ENCODE measurements around the gene SMARCAL1. TPM values are rescaled to one million over a fixed set of nuclear protein-coding genes. Genes with fewer than 3 reads are reported as not detected.

Gene SMARCAL1
- total and polyA plus RNA-seq, 9 of the 15 experiments (the other 6 are each of a cell fraction or from before 2014, with no cell fraction given), result 8.2 to 27.9 (median 12.4) TPM

- TF ChIP-seq, protein P1, sequence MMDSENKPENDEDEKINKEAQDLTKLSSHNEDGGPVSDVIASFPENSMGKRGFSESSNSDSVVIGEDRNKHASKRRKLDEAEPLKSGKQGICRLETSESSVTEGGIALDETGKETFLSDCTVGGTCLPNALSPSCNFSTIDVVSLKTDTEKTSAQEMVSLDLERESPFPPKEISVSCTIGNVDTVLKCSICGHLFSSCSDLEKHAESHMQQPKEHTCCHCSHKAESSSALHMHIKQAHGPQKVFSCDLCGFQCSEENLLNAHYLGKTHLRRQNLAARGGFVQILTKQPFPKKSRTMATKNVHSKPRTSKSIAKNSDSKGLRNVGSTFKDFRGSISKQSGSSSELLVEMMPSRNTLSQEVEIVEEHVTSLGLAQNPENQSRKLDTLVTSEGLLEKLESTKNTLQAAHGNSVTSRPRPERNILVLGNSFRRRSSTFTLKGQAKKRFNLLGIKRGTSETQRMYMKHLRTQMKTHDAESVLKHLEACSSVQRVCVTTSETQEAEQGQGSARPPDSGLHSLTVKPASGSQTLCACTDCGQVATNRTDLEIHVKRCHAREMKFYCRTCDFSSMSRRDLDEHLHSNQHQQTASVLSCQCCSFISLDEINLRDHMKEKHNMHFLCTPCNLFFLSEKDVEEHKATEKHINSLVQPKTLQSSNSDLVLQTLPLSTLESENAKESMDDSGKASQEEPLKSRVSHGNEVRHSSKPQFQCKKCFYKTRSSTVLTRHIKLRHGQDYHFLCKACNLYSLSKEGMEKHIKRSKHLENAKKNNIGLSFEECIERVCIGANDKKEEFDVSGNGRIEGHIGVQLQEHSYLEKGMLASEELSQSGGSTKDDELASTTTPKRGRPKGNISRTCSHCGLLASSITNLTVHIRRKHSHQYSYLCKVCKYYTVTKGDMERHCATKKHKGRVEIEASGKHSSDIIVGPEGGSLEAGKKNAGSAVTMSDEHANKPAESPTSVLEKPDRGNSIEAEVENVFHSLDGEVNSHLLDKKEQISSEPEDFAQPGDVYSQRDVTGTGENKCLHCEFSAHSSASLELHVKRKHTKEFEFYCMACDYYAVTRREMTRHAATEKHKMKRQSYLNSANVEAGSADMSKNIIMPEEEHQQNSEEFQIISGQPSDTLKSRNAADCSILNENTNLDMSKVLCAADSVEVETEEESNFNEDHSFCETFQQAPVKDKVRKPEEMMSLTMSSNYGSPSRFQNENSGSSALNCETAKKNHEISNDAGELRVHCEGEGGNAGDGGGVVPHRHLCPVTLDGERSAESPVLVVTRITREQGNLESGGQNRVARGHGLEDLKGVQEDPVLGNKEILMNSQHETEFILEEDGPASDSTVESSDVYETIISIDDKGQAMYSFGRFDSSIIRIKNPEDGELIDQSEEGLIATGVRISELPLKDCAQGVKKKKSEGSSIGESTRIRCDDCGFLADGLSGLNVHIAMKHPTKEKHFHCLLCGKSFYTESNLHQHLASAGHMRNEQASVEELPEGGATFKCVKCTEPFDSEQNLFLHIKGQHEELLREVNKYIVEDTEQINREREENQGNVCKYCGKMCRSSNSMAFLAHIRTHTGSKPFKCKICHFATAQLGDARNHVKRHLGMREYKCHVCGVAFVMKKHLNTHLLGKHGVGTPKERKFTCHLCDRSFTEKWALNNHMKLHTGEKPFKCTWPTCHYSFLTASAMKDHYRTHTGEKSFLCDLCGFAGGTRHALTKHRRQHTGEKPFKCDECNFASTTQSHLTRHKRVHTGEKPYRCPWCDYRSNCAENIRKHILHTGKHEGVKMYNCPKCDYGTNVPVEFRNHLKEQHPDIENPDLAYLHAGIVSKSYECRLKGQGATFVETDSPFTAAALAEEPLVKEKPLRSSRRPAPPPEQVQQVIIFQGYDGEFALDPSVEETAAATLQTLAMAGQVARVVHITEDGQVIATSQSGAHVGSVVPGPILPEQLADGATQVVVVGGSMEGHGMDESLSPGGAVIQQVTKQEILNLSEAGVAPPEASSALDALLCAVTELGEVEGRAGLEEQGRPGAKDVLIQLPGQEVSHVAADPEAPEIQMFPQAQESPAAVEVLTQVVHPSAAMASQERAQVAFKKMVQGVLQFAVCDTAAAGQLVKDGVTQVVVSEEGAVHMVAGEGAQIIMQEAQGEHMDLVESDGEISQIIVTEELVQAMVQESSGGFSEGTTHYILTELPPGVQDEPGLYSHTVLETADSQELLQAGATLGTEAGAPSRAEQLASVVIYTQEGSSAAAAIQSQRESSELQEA (IDR thresholded peaks at IDR 0.05; ENCODE audit: low read depth), result no peak
- peak; percentile 77 to 91 for TF ChIP-seq MAZ (CRISPR knock-in tag; conservative IDR thresholded peaks at IDR 0.05 in 1 of 2, IDR thresholded peaks at IDR 0.05 in 1 of 2)
- TF ChIP-seq ZNF121 (CRISPR knock-in tag; conservative IDR thresholded peaks at IDR 0.05), result 0 out of 2 replicates have a peak, but pooled peaks have one; percentile 13
- TF ChIP-seq, protein P2, sequence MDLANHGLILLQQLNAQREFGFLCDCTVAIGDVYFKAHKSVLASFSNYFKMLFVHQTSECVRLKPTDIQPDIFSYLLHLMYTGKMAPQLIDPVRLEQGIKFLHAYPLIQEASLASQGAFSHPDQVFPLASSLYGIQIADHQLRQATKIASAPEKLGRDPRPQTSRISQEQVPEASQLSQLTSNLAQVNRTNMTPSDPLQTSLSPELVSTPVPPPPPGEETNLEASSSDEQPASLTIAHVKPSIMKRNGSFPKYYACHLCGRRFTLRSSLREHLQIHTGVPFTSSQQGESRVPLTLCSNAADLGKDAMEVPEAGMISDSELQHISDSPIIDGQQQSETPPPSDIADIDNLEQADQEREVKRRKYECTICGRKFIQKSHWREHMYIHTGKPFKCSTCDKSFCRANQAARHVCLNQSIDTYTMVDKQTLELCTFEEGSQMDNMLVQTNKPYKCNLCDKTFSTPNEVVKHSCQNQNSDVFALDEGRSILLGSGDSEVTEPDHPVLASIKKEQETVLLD (IDR thresholded peaks at IDR 0.05), result 0 out of 2 replicates have a peak, but pooled peaks have one; percentile 60
- TF ChIP-seq KDM2B (CRISPR knock-in tag; IDR thresholded peaks at IDR 0.05), result no peak
- TF ChIP-seq YBX1 (IDR thresholded peaks at IDR 0.05), result no peak
- TF ChIP-seq TBP (optimal IDR thresholded peaks at IDR 0.05; ENCODE audit: low read depth, low read length), result no peak
- no peak for TF ChIP-seq PHF8 (IDR thresholded peaks at IDR 0.05; ENCODE audit: borderline replicate concordance, low read length)
- TF ChIP-seq, protein P3, sequence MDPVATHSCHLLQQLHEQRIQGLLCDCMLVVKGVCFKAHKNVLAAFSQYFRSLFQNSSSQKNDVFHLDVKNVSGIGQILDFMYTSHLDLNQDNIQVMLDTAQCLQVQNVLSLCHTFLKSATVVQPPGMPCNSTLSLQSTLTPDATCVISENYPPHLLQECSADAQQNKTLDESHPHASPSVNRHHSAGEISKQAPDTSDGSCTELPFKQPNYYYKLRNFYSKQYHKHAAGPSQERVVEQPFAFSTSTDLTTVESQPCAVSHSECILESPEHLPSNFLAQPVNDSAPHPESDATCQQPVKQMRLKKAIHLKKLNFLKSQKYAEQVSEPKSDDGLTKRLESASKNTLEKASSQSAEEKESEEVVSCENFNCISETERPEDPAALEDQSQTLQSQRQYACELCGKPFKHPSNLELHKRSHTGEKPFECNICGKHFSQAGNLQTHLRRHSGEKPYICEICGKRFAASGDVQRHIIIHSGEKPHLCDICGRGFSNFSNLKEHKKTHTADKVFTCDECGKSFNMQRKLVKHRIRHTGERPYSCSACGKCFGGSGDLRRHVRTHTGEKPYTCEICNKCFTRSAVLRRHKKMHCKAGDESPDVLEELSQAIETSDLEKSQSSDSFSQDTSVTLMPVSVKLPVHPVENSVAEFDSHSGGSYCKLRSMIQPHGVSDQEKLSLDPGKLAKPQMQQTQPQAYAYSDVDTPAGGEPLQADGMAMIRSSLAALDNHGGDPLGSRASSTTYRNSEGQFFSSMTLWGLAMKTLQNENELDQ (CRISPR knock-in tag; IDR thresholded peaks at IDR 0.05; ENCODE audit: borderline replicate concordance), result peak; percentile 61; the same call in 1 of the 2 replicates
- TF ChIP-seq SUPT5H (IDR thresholded peaks at IDR 0.05), result no peak
- TF ChIP-seq RBM22 (IDR thresholded peaks at IDR 0.05; ENCODE audit: low read depth, low read length, poor library complexity, severe bottlenecking), result no peak
Observed at GRCh38 chr2:216371721-216372702, 40.3 kb upstream of the SMARCAL1 start, which contains the start of gene MARCHF4 (continued).

All from K562 (cell line).